Spleen (tissue), 7 donors: ENCODE results near the gene CASP9.

ENCODE experiments used
- POLR2A ChIP-seq, 3 donors: fragments of 450-650 bp; IDR thresholded peaks; one replicate each; pipeline ENCODE4 v1.5.1; 2017; ENCODE audit warnings: antibody characterized with exemption in 3 of 3, mild to moderate bottlenecking in 1 of 3
- POLR2AphosphoS5 ChIP-seq, 3 donors: sonication (generic); formaldehyde crosslinking; IDR thresholded peaks; one replicate each; pipeline ENCODE4 v1.5.1; 2017; ENCODE audit warnings: antibody characterized with exemption in 3 of 3
- TF ChIP-seq, protein P1 (sequence below), 11 experiments: fragments of 200-600 bp in 7 of 11; fragments of 450-650 bp in 4 of 11; sonication (generic) in 4 of 11; IDR thresholded peaks in 8 of 11; conservative IDR thresholded peaks in 3 of 11; 1 replicate in 7 of 11; 2 replicates in 4 of 11; pipeline versions ENCODE4 v1.4.0 to v1.8.0; 2016 to 2021; ENCODE audit warnings: antibody characterized with exemption in 11 of 11, inconsistent platforms in 4 of 11, mild to moderate bottlenecking in 1 of 11
- donor health status: DM: no; HTN: no; CAD: no; lungs with moderate emphysema.
- donor health status: DM: no; HTN: no; CAD: no.
- donor health status: DM: no; HTN: no; CAD: no.

DNA sequence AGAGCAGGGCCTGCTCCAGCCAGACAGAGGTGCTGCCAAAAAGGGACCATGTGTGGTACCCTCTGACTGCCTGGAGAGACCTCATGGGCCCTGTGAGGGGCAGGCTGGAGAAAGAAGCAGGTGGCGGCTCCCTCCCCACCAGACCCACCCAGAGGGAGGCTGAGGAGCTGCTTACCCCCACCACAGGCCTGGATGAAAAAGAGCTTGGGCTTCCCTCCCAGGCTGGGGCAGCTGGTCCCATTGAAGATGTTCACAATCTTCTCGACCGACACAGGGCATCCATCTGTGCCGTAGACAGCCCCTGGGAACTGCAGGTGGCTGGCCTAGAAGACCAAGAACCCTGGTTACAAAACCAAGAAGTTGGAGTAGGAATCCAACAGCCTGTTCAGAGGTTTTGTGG lies 19.6 kb downstream of the CASP9 start:
- no peak for TF ChIP-seq POLR2A (IDR thresholded peaks at IDR 0.05)
- TF ChIP-seq, protein P1, sequence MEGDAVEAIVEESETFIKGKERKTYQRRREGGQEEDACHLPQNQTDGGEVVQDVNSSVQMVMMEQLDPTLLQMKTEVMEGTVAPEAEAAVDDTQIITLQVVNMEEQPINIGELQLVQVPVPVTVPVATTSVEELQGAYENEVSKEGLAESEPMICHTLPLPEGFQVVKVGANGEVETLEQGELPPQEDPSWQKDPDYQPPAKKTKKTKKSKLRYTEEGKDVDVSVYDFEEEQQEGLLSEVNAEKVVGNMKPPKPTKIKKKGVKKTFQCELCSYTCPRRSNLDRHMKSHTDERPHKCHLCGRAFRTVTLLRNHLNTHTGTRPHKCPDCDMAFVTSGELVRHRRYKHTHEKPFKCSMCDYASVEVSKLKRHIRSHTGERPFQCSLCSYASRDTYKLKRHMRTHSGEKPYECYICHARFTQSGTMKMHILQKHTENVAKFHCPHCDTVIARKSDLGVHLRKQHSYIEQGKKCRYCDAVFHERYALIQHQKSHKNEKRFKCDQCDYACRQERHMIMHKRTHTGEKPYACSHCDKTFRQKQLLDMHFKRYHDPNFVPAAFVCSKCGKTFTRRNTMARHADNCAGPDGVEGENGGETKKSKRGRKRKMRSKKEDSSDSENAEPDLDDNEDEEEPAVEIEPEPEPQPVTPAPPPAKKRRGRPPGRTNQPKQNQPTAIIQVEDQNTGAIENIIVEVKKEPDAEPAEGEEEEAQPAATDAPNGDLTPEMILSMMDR (IDR thresholded peaks at IDR 0.05 in 8 of 11, conservative IDR thresholded peaks at IDR 0.05 in 3 of 11), result no peak
- TF ChIP-seq POLR2AphosphoS5 (IDR thresholded peaks at IDR 0.05), result no peak
